ENCODE results near the gene IRF2BP2. TPM values are rescaled to one million over a fixed set of nuclear protein-coding genes. Genes with fewer than 3 reads are reported as not detected.
"Not testable (repeated sequence)": the region's sequence is repeated elsewhere in the genome, so short reads cannot be mapped to it uniquely, and the experiment has no call there.

IRF2BP2 gene
- total RNA-seq, 1 donor from 2014 or later: 65.6 TPM

- no peak for DNase-seq (ENCODE audit: low spot score)
- intact Hi-C loops (cut with DNase I): no loop called here
These were observed 29.1 kb upstream of the IRF2BP2 start for GRCh38 chr1:234638832-234639799.

GRCh38 chr1:234634922-234635321 lies 24.9 kb upstream of the IRF2BP2 start:
- intact Hi-C loops (cut with DNase I); DNase-seq (ENCODE audit: low spot score): not testable (repeated sequence)

GRCh38 chr1:234634387-234634786 lies 24.4 kb upstream of the IRF2BP2 start:
- DNase-seq (ENCODE audit: low spot score): no peak
- intact Hi-C loops (cut with DNase I): no loop called here

GRCh38 chr1:234633246-234634003 lies 23.4 kb upstream of the IRF2BP2 start:
- intact Hi-C loops (cut with DNase I): no loop called here
- no peak for DNase-seq (ENCODE audit: low spot score)

GRCh38 chr1:234632225-234632624 lies 22.2 kb upstream of the IRF2BP2 start:
- intact Hi-C loops (cut with DNase I): no loop called here
- DNase-seq (ENCODE audit: low spot score): no peak

GRCh38 chr1:234631721-234632125 lies 21.7 kb upstream of the IRF2BP2 start:
- no peak for DNase-seq (ENCODE audit: low spot score)
- intact Hi-C loops (cut with DNase I): no loop called here

- intact Hi-C loops (cut with DNase I): no loop called here
- DNase-seq (ENCODE audit: low spot score): no peak
These were observed 19.0 kb upstream of the IRF2BP2 start for GRCh38 chr1:234629026-234629425.

GRCh38 chr1:234628089-234628488 lies 18.1 kb upstream of the IRF2BP2 start:
- no peak for DNase-seq (ENCODE audit: low spot score)
- intact Hi-C loops (cut with DNase I): no loop called here

- intact Hi-C loops (cut with DNase I): no loop called here
- no peak for DNase-seq (ENCODE audit: low spot score)
These were observed 17.3 kb upstream of the IRF2BP2 start for GRCh38 chr1:234627009-234627950.

- intact Hi-C loops (cut with DNase I): no loop called here
- DNase-seq (ENCODE audit: low spot score): no peak
These were observed 16.4 kb upstream of the IRF2BP2 start for GRCh38 chr1:234626391-234626790.

GRCh38 chr1:234624724-234625117 lies 14.7 kb upstream of the IRF2BP2 start:
- no peak for DNase-seq (ENCODE audit: low spot score)
- intact Hi-C loops (cut with DNase I): loop anchor here (5.0 kb wide), 1 partner anchor 33 kb away; no protein-coding TSS in a partner anchor

- no peak for DNase-seq (ENCODE audit: low spot score)
- intact Hi-C loops (cut with DNase I): loop anchor here (5.0 kb wide), 1 partner anchor 36 kb away; no protein-coding TSS in a partner anchor
These were observed 11.8 kb upstream of the IRF2BP2 start for GRCh38 chr1:234621657-234622335.

GRCh38 chr1:234621127-234621468 lies 11.1 kb upstream of the IRF2BP2 start:
- no peak for DNase-seq (ENCODE audit: low spot score)
- intact Hi-C loops (cut with DNase I): loop anchor here (5.0 kb wide), 1 partner anchor 36 kb away; no protein-coding TSS in a partner anchor

GRCh38 chr1:234620272-234621126 lies 10.5 kb upstream of the IRF2BP2 start:
- no peak for DNase-seq (ENCODE audit: low spot score)
- intact Hi-C loops (cut with DNase I): loop anchor here (5.0 kb wide), 1 partner anchor 37 kb away; no protein-coding TSS in a partner anchor

- intact Hi-C loops (cut with DNase I): loop anchor here (5.0 kb wide), 2 partner anchors 37 to 62 kb away; no protein-coding TSS in a partner anchor
These were observed 9.8 kb upstream of the IRF2BP2 start for GRCh38 chr1:234619794-234620247.

GRCh38 chr1:234619071-234619480 lies 9.1 kb upstream of the IRF2BP2 start:
- no peak for DNase-seq (ENCODE audit: low spot score)
- intact Hi-C loops (cut with DNase I): loop anchor here (5.0 kb wide), 1 partner anchor 63 kb away; no protein-coding TSS in a partner anchor

More at GRCh38 chr1:234619794-234620247, 9.8 kb upstream of the IRF2BP2 start:
- DNase-seq (ENCODE audit: low spot score): no peak

GRCh38 chr1:234618737-234619049 lies 8.7 kb upstream of the IRF2BP2 start:
- no peak for DNase-seq (ENCODE audit: low spot score)
- intact Hi-C loops (cut with DNase I): loop anchor here (5.0 kb wide), 1 partner anchor 64 kb away; no protein-coding TSS in a partner anchor

All from cardiac septum (tissue), 1 donor.